Upper lobe of left lung (tissue), 4 donors: ENCODE data around the gene WFDC5.

Experiments
- CTCF ChIP-seq, 6 experiments: fragments of 450-650 bp in 4 of 6; fragments of 200-600 bp in 2 of 6; sonication (generic) in 2 of 6; IDR thresholded peaks; one replicate each; pipeline ENCODE4 v1.5.1; 2016 to 2019; ENCODE audit warnings: antibody characterized with exemption in 6 of 6
- EP300 ChIP-seq, 4 donors: sonication (generic); formaldehyde crosslinking; IDR thresholded peaks; one replicate each; pipeline ENCODE4 v1.5.1; 2017; ENCODE audit warnings: antibody characterized with exemption in 4 of 4, control low read depth in 2 of 4
- POLR2A ChIP-seq, 4 donors: fragments of 450-650 bp; IDR thresholded peaks; one replicate each; pipeline ENCODE4 v1.5.1; 2016 to 2017; ENCODE audit warnings: antibody characterized with exemption in 4 of 4, mild to moderate bottlenecking in 2 of 4
- POLR2AphosphoS5 ChIP-seq, 2 donors: sonication (generic); formaldehyde crosslinking; IDR thresholded peaks; one replicate each; pipeline ENCODE4 v1.5.1; 2017; ENCODE audit warnings: antibody characterized with exemption in 2 of 2

- TF ChIP-seq CTCF (IDR thresholded peaks at IDR 0.05) (no peak), EP300 (IDR thresholded peaks at IDR 0.05) (no peak), POLR2A (IDR thresholded peaks at IDR 0.05) (no peak), POLR2AphosphoS5 (IDR thresholded peaks at IDR 0.05) (no peak)
Measured at GRCh38 chr20:45117581-45117980, 2.6 kb upstream of the WFDC5 start.
